ENCODE results near the gene CHN2.
A peak's percentile ranks its signal among the peaks of the same experiment; 100 is the strongest.

The CHN2 gene

DNA sequence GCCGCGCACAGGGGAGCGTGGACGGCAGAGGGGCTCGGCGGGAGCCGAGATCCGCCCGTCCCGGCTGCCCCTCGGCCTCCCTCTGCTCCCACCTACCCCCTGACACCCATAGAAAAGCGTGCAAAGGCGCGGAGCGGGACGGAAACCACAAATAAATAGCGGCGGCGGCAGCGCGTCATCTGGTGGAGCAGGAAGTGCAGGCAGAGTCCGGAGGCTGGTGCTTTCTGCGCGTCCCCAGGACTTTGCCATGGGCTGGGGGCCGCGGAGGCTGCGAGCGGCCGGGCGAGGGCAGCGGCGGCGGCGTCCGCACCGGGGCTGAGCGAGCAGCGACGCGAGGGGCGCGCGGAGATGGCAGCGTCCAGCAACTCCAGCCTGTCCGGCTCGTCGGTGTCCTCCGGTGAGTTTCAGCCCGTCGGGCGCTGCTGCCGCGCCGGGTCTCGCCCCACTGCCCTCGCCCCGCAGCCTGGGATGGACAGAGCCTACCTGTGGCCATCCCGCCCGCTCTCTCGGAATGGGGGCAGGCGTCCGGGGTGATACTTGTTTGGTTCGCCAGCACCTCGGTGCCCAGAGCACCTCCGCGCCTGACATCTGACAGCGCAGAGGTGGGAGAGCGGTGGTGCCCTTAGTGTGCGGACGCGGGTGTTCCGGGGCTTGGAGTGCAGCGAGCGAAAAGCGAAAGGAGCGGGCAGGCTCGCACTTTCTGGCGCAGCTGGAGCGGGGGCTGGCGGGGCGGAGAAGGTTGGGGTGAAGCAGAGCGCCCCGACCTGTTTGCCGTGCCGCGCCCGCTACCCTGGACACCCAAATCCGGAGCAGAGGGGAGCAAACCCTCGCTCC is at the start of gene CHN2:
Gene CHN2 (plus strand): TSS at position 182 of the 834 bp plus-strand sequence.
- H3K9ac ChIP-seq (ENCODE audit: low read depth, low read length): peak within 1 kb of the TSS; percentile 48
- no peaks in the 10 kb centered on the region for H3K36me3 ChIP-seq (ENCODE audit: insufficient read depth, low read length)
- no peaks in the 10 kb centered on the region for H3K9me3 ChIP-seq (ENCODE audit: control insufficient read depth, insufficient read depth, low read length)
- peaks cover 14% of the 10 kb centered on the region for H3K4me1 ChIP-seq (ENCODE audit: insufficient read depth, low read length)

- Histone ChIP-seq H3K9me3 (ENCODE audit: control insufficient read depth, insufficient read depth, low read length) (no peaks in the 10 kb centered on the region), H3K4me1 (ENCODE audit: insufficient read depth, low read length) (peaks cover 3% of the 10 kb centered on the region; the same call in 1 of the 2 replicates), H3K36me3 (ENCODE audit: insufficient read depth, low read length) (no peaks in the 10 kb centered on the region), H3K9ac (ENCODE audit: low read depth, low read length) (peak overlapping the region; percentile 73)
Measured at GRCh38 chr7:29145553-29146056, 49.0 kb upstream of the CHN2 start.

DNA sequence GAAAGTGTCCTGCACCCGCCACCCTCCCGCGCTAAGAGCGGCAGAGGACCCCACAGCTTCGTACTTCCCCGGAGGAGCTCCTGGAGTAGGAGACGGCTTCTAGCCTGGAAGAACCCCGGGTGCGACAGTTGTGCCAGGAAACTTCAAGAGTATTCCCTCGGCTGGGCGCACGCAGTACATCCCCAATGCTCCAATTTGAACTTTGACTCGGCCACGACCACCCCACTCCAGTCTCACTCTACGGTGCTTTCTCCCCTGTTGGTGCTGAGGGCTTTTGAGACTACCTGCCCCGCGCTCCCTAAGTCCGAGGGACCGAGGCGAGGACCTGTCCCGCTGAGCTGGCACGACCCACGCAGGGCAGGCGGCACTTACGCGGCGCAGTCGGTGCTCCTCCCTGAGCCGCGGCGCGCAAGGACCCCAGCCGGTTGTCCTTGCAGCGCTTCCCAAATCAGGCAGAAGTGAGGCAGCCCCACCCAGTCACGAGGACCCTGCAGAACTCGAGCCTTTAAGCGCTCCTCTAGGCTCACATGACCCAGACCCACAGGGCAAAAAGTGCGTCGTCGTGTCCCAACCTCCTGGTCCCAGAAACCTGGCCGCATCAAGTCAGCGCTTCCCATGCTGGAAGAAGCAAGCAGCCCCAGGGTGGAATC is 48.4 kb upstream of the CHN2 start, which contains the start of gene CPVL:
Gene CPVL (minus strand): TSS at position 481 of the 650 bp plus-strand sequence. CDS start 25,476 bp downstream, outside the sequence.
- Histone ChIP-seq H3K4me1 (ENCODE audit: insufficient read depth, low read length) (no peaks in the 10 kb centered on the region), H3K9ac (ENCODE audit: low read depth, low read length) (peak within 1 kb of the TSS; percentile 73), H3K36me3 (ENCODE audit: insufficient read depth, low read length) (no peaks in the 10 kb centered on the region), H3K9me3 (ENCODE audit: control insufficient read depth, insufficient read depth, low read length) (no peaks in the 10 kb centered on the region)

DNA sequence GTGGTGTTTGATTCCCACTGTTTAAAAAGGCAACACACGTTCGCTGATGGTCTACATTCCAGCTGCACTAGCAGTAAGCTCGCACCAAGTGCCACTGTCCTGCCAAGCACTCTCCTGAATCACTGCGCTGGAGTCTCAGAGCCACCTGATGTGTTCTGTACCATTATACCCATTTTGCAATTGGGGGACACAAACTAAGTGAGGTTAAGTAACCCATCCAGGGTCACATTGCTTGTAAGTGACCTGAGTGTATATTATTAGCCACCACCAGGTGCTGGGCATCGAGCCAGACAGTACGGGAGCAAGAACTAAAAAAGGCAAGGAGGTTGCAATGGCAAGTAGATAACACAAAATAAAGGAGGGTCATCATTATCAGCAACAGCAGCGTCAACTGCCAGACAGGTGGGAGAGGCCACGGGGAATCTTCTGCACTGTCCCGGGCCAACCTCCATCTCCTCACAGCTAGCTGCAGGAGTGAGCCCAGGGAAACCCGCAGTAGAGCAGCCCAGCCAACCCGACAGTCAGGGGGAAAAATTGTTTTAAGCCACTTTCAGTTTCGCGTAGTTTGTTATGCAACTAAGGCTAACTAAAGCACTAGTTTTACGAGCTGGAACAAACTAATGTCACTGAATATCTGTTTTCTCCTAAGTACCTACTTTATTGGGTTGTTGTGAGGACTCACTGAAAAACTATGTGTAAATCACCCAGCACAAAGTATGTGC is 47.5 kb upstream of the CHN2 start:
- H3K4me1 ChIP-seq (ENCODE audit: insufficient read depth, low read length): no peaks in the 10 kb centered on the region
- H3K9ac ChIP-seq (ENCODE audit: low read depth, low read length): peak overlapping the region; percentile 73

GRCh38 chr7:29147821-29148220 is 46.8 kb upstream of the CHN2 start:
- H3K4me1 ChIP-seq (ENCODE audit: insufficient read depth, low read length): no peaks in the 10 kb centered on the region
- no peaks in the 10 kb centered on the region for H3K9me3 ChIP-seq (ENCODE audit: control insufficient read depth, insufficient read depth, low read length)
- H3K9ac ChIP-seq (ENCODE audit: low read depth, low read length): no peak overlapping the region
- no peaks in the 10 kb centered on the region for H3K36me3 ChIP-seq (ENCODE audit: insufficient read depth, low read length)

More for the DNA sequence above, 47.5 kb upstream of the CHN2 start:
- no peaks in the 10 kb centered on the region for H3K9me3 ChIP-seq (ENCODE audit: control insufficient read depth, insufficient read depth, low read length)
- no peaks in the 10 kb centered on the region for H3K36me3 ChIP-seq (ENCODE audit: insufficient read depth, low read length)

DNA sequence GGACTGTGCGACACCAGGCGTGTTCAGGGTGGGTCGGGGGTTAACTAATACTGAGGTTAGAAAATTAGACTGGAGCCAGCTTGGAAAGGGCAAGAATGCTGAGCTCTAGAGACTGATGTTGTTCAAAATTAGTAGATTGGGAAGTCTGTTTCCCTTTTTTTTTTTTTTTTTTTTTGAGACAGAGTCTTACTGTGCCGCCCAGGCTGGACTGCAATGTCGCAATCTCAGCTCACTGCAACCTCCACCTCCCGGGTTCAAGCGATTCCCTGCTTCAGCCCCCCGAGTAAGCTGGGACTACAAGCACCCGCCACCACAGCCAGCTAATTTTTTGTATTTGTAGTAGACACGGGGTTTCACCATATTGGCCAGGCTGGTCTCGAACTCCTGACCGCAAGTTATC is 45.5 kb upstream of the CHN2 start:
- H3K9ac ChIP-seq (ENCODE audit: low read depth, low read length): no peak overlapping the region
- no peaks in the 10 kb centered on the region for H3K4me1 ChIP-seq (ENCODE audit: insufficient read depth, low read length)
- H3K36me3 ChIP-seq (ENCODE audit: insufficient read depth, low read length): no peaks in the 10 kb centered on the region; the same call in 1 of the 2 replicates
- H3K9me3 ChIP-seq (ENCODE audit: control insufficient read depth, insufficient read depth, low read length): no peaks in the 10 kb centered on the region

- no peaks in the 10 kb centered on the region; the same call in 1 of the 2 replicates for H3K36me3 ChIP-seq (ENCODE audit: insufficient read depth, low read length)
- H3K9me3 ChIP-seq (ENCODE audit: control insufficient read depth, insufficient read depth, low read length): peaks cover 2% of the 10 kb centered on the region; the same call in 1 of the 2 replicates
- H3K4me1 ChIP-seq (ENCODE audit: insufficient read depth, low read length): no peaks in the 10 kb centered on the region
- no peak overlapping the region for H3K9ac ChIP-seq (ENCODE audit: low read depth, low read length)
Measured at GRCh38 chr7:29150856-29151255, 43.7 kb upstream of the CHN2 start.

DNA sequence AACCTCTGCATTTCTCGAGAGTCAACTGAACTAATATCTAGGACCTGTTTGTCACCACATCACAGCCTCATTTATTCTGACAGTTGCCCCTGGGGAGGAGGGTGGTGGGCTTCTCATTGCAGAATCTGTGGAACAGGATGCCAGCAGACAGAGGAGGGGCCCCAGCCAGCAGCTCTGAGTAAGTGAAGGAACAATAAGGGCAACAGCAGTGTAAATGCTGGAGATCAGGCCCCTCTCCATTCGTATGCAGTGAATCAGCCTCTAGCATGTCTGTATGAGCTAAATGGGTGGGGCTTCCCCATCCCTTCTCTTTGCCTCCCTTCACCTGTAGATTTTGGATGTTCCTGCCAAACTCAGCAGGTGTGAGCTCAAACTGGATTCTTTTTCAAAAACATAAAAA is 40.5 kb upstream of the CHN2 start:
- H3K9me3 ChIP-seq (ENCODE audit: control insufficient read depth, insufficient read depth, low read length): peaks cover 2% of the 10 kb centered on the region; the same call in 1 of the 2 replicates
- H3K4me1 ChIP-seq (ENCODE audit: insufficient read depth, low read length): peaks cover 7% of the 10 kb centered on the region
- H3K9ac ChIP-seq (ENCODE audit: low read depth, low read length): no peak overlapping the region
- no peaks in the 10 kb centered on the region; the same call in 1 of the 2 replicates for H3K36me3 ChIP-seq (ENCODE audit: insufficient read depth, low read length)

- no peak overlapping the region for H3K9ac ChIP-seq (ENCODE audit: low read depth, low read length)
- peaks cover 2% of the 10 kb centered on the region; the same call in 1 of the 2 replicates for H3K9me3 ChIP-seq (ENCODE audit: control insufficient read depth, insufficient read depth, low read length)
- H3K36me3 ChIP-seq (ENCODE audit: insufficient read depth, low read length): no peaks in the 10 kb centered on the region; the same call in 1 of the 2 replicates
- peaks cover 7% of the 10 kb centered on the region for H3K4me1 ChIP-seq (ENCODE audit: insufficient read depth, low read length)
Measured at GRCh38 chr7:29156907-29157452, 37.6 kb upstream of the CHN2 start.

- Histone ChIP-seq H3K4me1 (ENCODE audit: insufficient read depth, low read length) (peaks cover 7% of the 10 kb centered on the region), H3K9ac (ENCODE audit: low read depth, low read length) (no peak overlapping the region), H3K9me3 (ENCODE audit: control insufficient read depth, insufficient read depth, low read length) (peaks cover 2% of the 10 kb centered on the region; the same call in 1 of the 2 replicates), H3K36me3 (ENCODE audit: insufficient read depth, low read length) (no peaks in the 10 kb centered on the region)
Measured at GRCh38 chr7:29158795-29159423, 35.7 kb upstream of the CHN2 start.

- no peaks in the 10 kb centered on the region for H3K36me3 ChIP-seq (ENCODE audit: insufficient read depth, low read length)
- peaks cover 7% of the 10 kb centered on the region for H3K4me1 ChIP-seq (ENCODE audit: insufficient read depth, low read length)
- H3K9ac ChIP-seq (ENCODE audit: low read depth, low read length): no peak overlapping the region
- peaks cover 2% of the 10 kb centered on the region; the same call in 1 of the 2 replicates for H3K9me3 ChIP-seq (ENCODE audit: control insufficient read depth, insufficient read depth, low read length)
Measured at GRCh38 chr7:29160080-29160479, 34.5 kb upstream of the CHN2 start.

DNA sequence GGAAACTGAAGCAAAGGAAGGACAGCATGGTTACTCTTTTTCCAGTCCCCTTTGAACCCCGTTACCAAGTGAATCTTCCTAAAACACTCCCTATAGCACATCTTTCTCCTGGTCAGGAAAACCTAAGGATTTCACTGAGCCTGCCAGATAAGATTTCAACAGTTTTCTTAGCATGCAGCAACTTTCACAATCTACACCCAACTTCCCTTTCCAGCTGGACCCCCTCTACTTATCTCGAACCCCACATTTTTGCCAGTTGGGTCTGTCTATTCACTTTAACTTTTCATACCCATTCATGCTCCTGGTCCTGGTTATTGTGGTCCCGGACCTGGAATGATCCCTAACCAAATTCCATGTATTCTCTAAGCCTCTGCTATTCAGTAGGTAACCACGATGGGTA is 33.3 kb upstream of the CHN2 start:
- Histone ChIP-seq H3K36me3 (ENCODE audit: insufficient read depth, low read length) (no peaks in the 10 kb centered on the region), H3K9me3 (ENCODE audit: control insufficient read depth, insufficient read depth, low read length) (peaks cover 2% of the 10 kb centered on the region; the same call in 1 of the 2 replicates), H3K9ac (ENCODE audit: low read depth, low read length) (no peak overlapping the region), H3K4me1 (ENCODE audit: insufficient read depth, low read length) (peaks cover 7% of the 10 kb centered on the region)

- peaks cover 3% of the 10 kb centered on the region; the same call in 1 of the 2 replicates for H3K9me3 ChIP-seq (ENCODE audit: control insufficient read depth, insufficient read depth, low read length)
- no peaks in the 10 kb centered on the region for H3K4me1 ChIP-seq (ENCODE audit: insufficient read depth, low read length)
- H3K36me3 ChIP-seq (ENCODE audit: insufficient read depth, low read length): no peaks in the 10 kb centered on the region
- H3K9ac ChIP-seq (ENCODE audit: low read depth, low read length): no peak overlapping the region
Measured at GRCh38 chr7:29162577-29162976, 32.0 kb upstream of the CHN2 start.

Data from ES-I3 (cell line).